Thoracic aorta (tissue), 2 donors: ENCODE data around the gene CFAP46. TPM values are rescaled to one million over a fixed set of nuclear protein-coding genes. Genes with fewer than 3 reads are reported as not detected.

Source experiments
- ATAC-seq: fragments of 150-250 bp; one replicate; pipeline ENCODE4 v1.8.0; 2017; ENCODE audit warnings: low read depth; ENCODE audit not compliant: insufficient number of reproducible peaks, low FRiP score
- DNase-seq: peaks from one replicate; pipeline ENCODE4 v3.0.0-alpha.2; 2020; ENCODE audit warnings: low spot score
- H3K27ac ChIP-seq, 2 donors: fragments of 200-600 bp; sonication (generic); 1 replicate in 1 of 2; 2 replicates in 1 of 2; pipeline ENCODE4 v1.5.1; 2016; ENCODE audit warnings: mild to moderate bottlenecking in 2 of 2, moderate library complexity in 2 of 2
- H3K27me3 ChIP-seq: fragments of 200-600 bp; sonication (generic); replicated peaks from 2 replicates; pipeline ENCODE4 v1.6.0; 2016; ENCODE audit warnings: mild to moderate bottlenecking; ENCODE audit not compliant: insufficient read depth
- H3K36me3 ChIP-seq: fragments of 200-600 bp; sonication (generic); one replicate; pipeline ENCODE4 v1.5.1; 2016
- H3K4me1 ChIP-seq, 2 donors: fragments of 200-600 bp; sonication (generic); 1 replicate in 1 of 2; 2 replicates in 1 of 2; pipeline versions ENCODE4 v1.5.1 to v1.6.0; 2016; ENCODE audit warnings: low read depth in 2 of 2, mild to moderate bottlenecking in 1 of 2; ENCODE audit not compliant: control insufficient read depth in 1 of 2
- H3K4me3 ChIP-seq: fragments of 200-600 bp; sonication (generic); 2 replicates; pipeline ENCODE4 v1.5.1; 2016; ENCODE audit warnings: mild to moderate bottlenecking
- H3K9me3 ChIP-seq: fragments of 200-600 bp; sonication (generic); 2 replicates; pipeline ENCODE4 v1.5.1; 2016
- CTCF ChIP-seq: fragments of 200-600 bp; sonication (generic); IDR thresholded peaks from one replicate; pipeline ENCODE4 v1.5.1; 2019; ENCODE audit warnings: antibody characterized with exemption
- total RNA-seq, 2 donors: library from RNA; depleted of rRNA; stranded (reverse); fragments of >200 nt; gene quantifications; one replicate each; pipeline versions ENCODE4 v1.1.0 to v1.2.3, GENCODE V29; 2016

CFAP46 gene
- total RNA-seq, 2 donors from 2014 or later = not detected

DNA sequence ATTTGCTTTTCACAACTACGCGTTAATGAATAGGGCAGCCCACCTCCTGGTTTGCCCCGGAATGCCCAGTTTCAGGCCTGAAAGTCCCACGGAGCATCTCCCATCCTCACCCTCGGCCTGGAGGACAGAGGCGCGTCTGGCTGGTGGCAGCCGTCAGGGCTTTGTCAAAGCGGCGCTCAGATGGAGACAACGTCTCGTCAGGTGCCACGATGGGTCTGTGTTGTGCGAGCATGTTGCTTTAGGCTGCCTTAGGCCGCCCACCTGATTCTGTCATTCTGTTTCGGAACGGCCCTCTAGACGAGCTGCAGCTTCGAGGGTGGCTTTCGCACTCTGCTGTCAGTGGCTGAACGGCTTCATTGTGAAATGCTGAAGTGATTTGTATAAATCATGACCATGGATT, 39.4 kb upstream of the CFAP46 start:
- Histone ChIP-seq H3K36me3 (no peaks in the 10 kb centered on the region), H3K27ac (no peak overlapping the region), H3K4me1 (no peaks in the 10 kb centered on the region), H3K27me3 (no peaks in the 10 kb centered on the region), H3K9me3 (no peaks in the 10 kb centered on the region), H3K4me3 (no peak overlapping the region)
- no peak for DNase-seq
- TF ChIP-seq CTCF = no peak
- no peak for ATAC-seq

DNA sequence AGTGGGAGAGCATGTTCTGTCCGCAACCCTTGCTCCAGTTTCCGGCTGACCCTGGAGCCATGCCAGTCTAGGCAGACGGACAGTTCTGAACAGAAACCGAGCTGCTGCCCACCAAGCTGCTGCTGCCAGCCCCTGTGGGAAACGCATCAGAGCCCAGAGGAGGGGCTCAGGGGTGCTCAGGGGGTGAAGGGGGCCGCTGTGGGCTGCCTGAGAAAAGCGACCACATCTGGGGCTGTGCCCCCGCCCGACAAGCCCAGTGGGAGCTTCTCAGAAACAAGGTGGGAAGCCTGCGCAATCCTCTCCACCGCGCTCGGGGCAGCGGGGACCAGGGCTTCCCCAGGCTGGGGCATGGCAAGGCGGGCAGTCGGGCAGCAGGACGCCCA, 38.8 kb upstream of the CFAP46 start:
- ATAC-seq = no peak
- Histone ChIP-seq H3K4me3 (no peak overlapping the region), H3K36me3 (no peaks in the 10 kb centered on the region), H3K27me3 (no peaks in the 10 kb centered on the region), H3K4me1 (no peaks in the 10 kb centered on the region), H3K27ac (no peak overlapping the region), H3K9me3 (no peaks in the 10 kb centered on the region)
- DNase-seq = no peak
- no peak for TF ChIP-seq CTCF

DNA sequence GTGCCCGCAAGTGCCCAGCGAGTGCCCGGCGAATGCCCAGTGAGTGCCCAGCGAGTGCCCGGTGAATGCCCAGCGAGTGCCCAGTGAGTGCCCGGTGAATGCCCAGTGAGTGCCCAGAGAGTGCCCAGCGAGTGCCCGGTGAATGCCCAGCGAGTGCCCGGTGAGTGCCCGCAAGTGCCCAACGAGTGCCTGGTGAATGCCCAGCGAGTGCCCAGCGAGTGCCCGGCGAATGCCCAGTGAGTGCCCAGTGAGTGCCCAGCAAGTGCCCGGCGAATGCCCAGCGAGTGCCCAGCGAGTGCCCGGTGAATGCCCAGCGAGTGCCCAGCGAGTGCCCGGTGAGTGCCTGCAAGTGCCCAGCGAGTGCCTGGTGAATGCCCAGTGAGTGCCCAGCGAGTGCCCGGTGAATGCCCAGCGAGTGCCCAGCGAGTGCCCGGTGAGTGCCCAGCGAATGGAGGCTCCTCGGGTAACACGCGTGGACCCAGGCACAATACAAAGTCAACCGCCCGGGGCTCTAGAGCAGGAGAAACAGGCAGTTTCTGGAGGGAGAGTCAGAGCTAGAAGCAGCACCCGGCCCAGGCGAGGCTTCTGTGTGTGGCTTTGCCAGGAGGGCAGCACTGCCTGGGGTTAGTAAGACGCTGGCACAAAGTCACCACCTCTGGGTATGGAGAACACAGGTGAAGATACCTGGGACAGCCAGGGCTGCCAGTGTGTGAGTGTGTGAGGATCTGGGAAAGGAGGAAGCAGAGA, 38.2 kb upstream of the CFAP46 start:
- Histone ChIP-seq H3K27me3 (no peaks in the 10 kb centered on the region), H3K36me3 (no peaks in the 10 kb centered on the region), H3K27ac (no peak overlapping the region), H3K4me1 (no peaks in the 10 kb centered on the region), H3K9me3 (no peaks in the 10 kb centered on the region), H3K4me3 (no peak overlapping the region)
- ATAC-seq = no peak
- DNase-seq = no peak
- no peak for TF ChIP-seq CTCF

DNA sequence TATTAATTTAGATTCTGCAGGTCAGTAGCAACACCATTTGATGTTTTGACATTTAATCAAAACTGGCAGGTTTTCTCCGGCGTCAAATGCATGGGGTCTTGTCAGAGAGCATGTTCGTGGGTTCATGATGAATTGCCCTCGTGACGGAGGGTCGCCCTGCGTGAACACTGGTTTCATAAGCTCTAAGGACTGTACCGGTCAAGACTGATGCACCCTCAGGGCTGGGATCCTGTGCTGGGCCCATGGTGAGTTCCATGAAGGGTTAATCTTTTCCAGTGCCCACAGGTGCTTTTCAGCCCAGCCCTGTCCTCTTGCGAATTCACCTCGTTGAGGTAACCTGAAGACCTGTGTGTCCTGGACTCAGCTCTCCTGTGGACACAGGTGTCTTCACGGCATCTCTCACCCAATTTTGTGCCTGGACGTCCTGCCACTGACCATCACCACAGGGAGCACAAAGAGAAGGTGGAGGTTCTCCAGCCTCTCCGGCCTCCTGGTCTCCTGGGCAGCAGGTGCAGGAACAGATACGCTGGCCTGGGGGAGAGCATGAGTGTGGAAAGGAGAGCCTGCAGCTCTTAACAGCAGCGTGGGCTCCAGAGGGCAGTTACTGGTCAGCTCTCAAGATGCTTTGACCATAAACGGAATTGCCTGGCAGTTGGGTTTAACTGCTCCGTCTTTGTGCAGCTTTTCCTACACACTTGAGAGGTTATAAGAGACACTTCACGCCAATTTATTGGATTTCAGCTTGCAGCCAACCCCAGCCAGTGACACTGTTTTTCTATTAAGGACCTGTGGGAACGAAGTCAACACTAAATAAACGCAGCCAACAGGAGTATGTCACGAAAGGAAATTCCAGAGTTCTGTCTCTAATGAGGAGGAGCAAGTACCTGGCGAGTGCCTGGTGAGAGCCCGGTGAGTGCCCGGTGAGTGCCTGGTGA, 37.4 kb upstream of the CFAP46 start:
- no peak overlapping the region for H3K27ac ChIP-seq
- DNase-seq = no peak
- no peak overlapping the region for H3K4me3 ChIP-seq

More for the DNA sequence above, 37.4 kb upstream of the CFAP46 start:
- no peak for TF ChIP-seq CTCF
- H3K4me1 ChIP-seq = no peaks in the 10 kb centered on the region
- H3K36me3 ChIP-seq = no peaks in the 10 kb centered on the region
- no peaks in the 10 kb centered on the region for H3K27me3 ChIP-seq
- no peak for ATAC-seq
- H3K9me3 ChIP-seq = no peaks in the 10 kb centered on the region
